Stimulated activated CD4-positive, alpha-beta T cell treated with anti-CD3 and anti-CD28 coated beads, Interleukin-15, amount 100 ng/mL, for 48 hours (primary cell): Measurements from ENCODE around the gene WDR54.
"Not testable (repeated sequence)": the region's sequence is repeated elsewhere in the genome, so short reads cannot be mapped to it uniquely, and the experiment has no call there.

Source experiments
- DNase-seq, 2 donors: peaks; one replicate each; pipeline ENCODE4 v3.0.0-alpha.2; 2020; ENCODE audit warnings: low read depth in 2 of 2

Gene WDR54

DNA sequence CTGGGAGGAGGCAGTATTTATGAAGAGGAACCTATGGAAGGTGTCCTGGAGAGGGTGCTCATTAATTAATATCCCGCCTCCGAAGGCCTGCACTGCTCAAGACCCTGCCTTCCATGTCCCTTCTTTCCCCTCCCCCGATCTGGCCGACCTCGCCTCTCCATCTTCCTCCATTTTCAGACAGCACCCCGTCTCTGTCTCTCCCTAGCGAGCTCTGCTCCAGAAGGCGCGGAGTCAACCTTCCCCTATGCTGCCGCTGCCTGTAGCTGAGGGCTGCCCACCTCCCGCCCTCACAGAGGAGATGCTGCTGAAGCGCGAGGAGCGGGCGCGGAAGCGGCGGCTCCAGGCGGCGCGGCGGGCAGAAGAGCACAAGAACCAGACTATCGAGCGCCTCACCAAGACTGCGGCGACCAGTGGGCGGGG is 35.6 kb downstream of the WDR54 start:
- DNase-seq: no peak

DNA sequence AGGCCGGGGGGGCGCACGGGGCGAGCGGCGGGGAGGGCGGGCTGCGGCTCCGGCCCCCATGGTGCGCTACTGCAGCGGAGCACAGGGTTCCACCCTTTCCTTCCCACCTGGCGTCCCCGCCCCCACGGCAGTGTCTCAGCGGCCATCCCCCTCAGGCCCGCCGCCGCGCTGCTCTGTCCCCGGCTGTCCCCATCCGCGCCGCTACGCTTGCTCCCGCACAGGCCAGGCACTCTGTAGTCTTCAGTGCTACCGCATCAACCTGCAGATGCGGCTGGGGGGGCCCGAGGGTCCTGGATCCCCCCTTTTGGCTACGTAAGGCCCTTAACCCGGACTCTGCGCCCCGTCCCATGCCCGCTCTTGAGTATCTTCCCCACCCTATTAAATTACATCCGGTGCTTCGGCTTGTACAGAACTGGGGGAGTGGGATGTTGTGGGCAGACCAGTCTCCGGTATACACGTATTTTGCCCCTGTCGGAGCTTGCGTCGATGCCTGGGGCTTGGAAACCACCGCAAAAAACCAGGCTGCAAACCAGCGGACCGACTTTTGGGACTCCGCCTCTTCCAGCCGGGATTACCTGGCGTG is 36.1 kb downstream of the WDR54 start:
- peak; percentile 64 to 76 for DNase-seq

DNA sequence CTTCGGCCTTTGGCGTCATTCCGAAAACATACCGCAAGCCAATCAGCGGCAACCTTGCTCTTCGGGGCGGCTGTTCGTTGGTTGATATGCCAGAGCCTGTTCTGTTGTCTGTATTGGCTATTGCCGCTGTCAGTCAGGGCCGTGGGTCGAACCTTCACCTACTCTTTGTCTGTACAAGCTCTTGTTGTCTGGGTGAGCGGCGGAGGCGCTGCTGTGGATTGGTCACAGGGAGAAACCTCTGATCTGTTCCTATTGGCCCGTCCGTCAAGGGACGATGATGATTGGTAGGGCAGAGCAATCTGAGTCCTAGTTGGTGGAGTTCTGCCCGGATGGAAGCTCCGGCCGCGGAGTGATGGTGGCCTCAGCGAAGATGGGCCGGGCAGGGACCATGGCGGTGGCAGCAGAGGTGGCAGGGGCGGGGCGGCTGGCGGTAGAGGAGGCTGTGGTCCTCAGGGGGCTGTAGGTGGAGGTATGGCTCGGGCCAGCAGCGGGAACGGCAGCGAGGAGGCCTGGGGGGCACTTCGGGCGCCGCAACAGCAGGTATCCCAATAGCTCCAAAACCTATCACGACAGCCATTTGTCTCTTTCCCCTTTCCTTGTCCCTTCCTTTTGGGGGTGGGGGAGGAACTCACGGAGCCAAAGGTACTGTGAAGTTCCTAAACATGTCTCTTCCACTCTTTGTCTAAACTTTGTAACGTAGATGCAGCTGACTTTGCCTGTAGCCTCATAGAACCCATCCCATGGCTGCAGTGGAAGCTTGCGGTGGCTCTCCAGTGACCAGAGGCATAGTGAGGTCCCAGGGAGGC is 36.8 kb downstream of the WDR54 start, which contains the start of gene WBP1:
Gene WBP1, plus strand, starts transcription at position 307 of the 806 bp plus-strand sequence. Its CDS starts 165 bp downstream, at position 472.
- peak; percentile 99 for DNase-seq

DNA sequence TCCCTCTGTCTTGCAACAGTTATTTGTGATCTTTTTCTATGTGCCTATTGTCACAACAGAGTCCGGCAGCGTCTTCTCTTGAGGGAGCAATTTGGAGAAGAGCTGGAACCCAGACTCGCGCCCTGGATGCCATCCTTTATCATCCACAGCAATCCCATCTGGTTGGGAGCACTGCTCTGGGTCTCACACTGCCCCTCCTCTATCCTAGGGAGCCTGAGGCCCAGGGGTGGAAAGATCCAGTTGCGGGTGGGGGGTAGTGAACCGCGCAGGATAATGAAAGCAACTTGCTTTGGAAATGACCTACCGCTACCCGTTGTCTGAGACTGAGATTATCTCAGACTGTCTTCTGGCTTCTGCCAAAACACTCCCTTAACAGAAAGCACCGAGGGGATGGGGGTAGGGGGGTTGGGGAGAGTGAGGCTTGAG is 37.4 kb downstream of the WDR54 start:
- no peak for DNase-seq

DNA sequence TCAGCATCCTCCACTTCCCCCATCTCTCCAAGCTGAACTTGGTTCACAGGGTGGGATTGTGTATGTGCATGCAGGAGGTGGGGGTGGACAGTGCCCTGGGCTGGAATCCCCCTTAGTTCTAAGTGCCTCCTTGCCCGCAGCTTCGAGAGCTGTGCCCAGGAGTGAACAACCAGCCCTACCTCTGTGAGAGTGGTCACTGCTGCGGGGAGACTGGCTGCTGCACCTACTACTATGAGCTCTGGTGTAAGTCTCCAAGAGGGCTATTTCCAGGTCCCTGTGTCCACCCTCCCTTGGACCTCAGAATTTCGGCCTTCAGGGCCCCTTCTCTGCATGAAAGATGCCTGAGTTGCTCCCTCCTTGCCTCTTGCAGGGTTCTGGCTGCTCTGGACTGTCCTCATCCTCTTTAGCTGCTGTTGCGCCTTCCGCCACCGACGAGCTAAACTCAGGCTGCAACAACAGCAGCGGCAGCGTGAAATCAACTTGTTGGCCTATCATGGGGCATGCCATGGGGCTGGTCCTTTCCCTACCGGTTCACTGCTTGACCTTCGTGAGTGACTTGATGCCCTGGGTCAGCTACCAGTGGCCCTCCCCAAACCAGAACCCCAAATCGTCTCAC is 38.1 kb downstream of the WDR54 start:
- DNase-seq: not testable (repeated sequence)

DNA sequence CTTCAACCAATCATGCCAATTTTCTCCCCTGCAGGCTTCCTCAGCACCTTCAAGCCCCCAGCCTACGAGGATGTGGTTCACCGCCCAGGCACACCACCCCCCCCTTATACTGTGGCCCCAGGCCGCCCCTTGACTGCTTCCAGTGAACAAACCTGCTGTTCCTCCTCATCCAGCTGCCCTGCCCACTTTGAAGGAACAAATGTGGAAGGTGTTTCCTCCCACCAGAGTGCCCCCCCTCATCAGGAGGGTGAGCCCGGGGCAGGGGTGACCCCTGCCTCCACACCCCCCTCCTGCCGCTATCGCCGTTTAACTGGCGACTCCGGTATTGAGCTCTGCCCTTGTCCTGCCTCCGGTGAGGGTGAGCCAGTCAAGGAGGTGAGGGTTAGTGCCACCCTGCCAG is 38.7 kb downstream of the WDR54 start:
- DNase-seq: not testable (repeated sequence)

DNA sequence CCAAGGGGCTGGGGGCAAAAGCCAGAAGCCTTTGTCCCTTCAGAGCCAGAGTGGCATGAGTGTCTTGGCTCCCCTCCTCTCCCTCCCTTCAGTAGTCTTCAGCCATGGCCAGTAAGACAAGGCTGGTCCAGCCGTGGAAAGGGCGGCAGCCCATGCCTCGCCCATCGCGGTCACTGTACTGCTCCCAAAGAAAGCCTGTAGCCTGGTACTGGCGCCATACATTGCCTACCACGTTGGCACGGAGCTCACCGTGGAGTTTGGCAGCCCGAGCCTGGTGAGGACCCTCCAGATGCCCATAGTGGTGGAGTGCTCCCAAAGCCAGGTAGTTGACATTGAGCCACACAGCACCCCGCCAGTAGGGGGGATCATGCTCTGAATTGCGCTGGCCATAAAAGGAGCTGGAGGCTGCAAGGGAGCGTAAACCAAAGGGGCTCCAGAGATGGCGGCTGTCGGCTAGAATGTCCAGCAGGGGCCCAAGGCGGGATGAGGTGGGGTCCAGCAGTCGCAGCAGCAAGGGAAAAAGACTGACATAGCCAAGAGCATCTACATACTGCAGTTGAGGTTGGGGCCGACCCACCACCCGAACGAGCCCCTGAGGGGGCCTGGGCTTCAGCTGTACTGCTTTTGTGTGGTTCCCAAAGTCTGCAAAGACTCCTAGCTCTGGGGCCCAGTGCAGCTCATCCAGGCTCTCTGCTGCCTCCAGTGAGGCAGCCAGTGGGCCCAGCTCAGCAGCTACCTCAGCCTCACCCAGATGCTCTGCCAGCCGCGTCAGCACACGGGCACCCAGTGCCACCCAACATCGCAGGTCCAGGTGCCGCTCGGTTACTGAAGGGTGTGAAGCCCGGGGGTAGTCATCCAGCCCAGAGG is 39.9 kb downstream of the WDR54 start:
- no peak for DNase-seq

DNA sequence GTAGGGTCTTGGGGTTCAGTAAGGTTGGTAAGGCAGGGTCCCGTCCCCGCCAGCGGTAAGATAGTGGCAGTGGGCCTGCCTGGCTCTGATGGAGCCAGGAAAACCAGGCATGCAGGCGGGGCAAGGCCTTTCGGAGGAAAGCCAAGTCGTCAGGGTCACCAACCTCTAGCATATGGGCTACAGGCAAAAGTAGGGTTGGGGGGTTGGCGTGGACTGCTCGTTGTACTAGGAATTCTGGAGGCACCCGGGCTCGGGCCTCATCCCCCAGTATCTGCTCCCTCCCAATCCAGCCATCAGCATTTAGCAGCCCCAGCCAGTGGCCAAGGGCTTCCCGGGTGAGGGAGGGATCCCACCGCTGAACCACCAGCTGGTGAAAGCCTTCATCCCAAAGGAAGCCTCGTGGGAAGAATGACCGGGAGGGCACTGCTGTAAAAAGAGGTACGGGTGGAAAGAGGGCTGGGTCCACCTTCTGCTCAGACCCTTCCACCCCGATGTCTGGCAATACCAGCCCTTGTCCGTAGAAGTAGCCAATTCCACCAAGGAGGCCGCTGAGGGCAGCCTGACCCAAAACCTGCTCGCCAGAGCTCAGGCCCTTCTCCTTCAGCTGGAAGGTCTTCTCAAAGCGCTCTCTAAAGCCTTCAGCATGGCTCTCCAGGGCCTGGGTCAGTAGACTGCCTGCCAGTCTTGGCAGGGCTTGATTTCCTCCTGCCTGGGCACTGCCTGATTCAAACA is 40.7 kb downstream of the WDR54 start:
- no peak for DNase-seq

DNA sequence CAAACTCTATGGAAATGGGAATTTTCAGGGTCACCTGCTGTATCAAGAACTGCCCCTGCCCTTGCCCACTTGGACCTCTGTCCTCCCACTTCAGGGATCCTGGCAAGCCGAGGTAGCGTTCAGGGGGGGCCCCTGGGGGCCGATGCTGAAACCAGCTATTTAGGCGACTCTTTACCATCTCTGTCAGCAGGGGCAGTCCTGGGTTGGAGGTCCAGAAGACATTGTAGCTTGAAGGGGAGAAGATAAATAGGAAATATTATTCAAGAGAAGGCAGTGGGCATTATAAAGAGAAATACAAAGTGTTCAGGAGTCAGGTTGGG is 41.2 kb downstream of the WDR54 start:
- no peak for DNase-seq

DNA sequence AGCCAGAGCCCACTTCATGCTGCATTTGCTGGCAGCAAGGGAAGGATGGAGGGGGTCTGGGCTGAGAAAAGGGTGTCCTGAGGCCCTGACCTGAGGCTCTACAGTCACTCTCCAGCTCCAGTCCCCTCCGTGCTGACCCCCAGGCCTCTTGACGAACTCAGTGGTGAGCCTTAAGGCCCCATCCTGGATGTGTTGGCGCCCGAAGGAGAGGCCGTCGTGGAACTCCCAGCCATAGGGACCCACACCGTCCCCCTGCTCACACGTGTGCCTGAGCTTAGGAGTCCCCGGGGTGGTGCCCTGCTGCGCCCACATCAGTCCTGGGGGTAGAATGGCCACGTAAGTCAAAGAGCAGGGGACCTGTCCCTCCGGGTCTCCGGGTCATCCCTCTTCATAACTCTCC is 42.9 kb downstream of the WDR54 start:
- no peak for DNase-seq

DNA sequence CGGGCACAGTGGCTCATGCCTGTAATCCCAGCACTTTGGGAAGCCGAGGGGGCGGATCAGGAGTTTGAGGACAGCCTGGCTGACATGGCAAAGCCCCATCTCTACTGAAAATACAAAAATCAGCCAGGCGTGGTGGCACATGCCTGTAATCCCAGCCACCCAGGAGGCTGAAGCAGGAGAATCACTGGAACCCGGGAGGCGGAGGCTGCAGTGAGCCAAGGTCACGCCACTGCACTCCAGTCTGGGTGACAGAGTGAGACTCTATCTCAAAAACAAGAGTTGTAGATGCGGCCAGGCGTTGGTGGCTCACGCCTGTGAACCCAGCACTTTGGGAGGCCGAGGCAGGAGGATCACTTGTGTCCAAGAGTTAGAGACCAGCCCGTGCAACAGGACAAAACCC is 49.2 kb downstream of the WDR54 start:
- not testable (repeated sequence) for DNase-seq

DNA sequence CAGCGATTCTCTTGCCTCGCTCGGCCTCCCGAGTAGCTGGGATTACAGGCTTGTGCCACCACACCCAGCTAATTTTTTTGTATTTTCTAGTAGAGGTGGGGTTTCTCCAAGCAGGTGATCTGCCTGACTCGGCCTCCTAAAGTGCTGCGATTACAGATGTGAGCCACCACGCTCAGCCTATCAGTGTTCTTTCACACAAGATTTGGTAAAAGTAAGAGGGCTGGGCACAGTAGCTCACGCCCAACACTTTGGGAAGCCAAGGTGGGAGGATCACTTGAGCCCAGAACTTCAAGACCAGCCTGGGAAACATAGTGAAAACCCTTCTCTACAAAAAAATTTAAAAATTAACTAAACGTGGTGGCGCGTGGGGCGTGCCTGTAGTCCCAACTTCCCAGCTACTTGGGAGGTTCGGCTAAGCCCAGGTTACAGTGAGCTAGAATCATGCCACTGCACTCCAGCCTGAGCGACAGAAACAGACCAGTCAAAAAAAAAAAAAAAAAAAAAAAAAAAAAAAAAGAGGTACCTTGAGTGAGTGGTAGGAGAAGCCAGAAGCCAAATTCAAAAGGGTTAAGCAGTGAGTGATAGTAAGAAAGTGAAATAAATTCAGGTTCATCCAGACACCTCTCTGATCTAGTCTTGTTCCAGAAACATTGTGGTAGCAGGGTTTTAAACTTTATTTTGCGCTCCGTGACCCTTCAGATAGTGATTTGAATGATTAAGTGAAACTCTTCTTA is 50.0 kb downstream of the WDR54 start:
- no peak for DNase-seq

DNA sequence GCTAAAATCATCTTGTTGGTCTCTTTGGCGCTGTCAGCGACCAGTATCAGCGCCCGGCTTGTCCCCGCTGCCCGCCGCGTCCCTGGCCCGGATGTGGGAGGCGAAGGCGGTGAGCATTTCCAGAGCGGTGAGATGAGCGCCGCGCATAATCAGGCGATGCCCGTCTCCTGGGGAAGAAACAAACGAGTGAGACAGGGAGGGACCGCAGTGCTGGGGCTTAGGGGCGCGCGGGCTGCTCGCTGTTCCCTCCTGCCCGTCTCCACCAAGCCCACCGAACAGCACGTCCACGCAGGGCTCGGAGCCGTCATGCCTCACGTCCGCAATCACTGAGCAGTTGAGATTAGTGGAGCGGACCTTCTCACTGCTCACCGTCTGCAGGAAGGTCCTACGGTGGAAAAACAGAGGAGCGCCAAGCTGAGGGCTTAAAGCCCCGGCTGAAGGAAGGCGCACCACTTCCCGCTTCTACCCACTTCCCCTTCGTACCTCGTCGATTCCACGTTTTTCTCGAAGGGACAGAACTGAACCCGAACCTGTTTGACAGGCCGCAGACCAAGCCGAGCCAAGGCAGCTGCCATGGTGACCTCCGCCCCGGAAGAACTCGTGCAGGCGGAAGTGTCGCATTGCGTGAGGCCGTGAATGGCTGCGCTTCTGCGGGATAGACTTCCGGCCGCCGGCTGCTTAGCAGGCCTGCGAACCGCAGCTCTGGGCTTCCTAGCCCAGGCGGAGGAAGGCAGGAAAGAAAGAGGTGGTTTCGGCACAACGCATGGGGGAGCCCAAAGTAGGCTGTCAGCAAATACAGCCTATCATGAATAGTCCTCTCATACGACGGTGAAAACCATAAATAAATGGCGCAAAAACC is 50.8 kb downstream of the WDR54 start, which contains the start of gene MRPL53:
Gene MRPL53, minus strand, starts transcription at position 595 of the 859 bp plus-strand sequence. Its CDS starts 20 bp downstream, at position 575.
- peak; percentile 91 for DNase-seq

DNA sequence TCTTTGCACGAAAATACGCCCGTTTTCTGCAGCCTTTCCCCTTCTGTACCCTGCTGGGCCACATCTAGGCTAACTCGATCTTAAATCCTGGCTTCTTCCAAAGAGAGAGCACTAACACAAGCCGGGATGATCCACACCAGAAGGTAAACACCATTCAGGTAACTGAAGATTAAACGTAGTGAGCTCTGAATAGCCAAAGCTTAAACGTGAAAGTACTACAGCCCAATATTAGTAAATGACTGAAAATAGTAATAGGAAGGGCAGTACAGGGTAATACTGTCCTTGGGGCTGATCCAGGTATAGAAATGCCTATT is 51.4 kb downstream of the WDR54 start:
- no peak for DNase-seq

DNA sequence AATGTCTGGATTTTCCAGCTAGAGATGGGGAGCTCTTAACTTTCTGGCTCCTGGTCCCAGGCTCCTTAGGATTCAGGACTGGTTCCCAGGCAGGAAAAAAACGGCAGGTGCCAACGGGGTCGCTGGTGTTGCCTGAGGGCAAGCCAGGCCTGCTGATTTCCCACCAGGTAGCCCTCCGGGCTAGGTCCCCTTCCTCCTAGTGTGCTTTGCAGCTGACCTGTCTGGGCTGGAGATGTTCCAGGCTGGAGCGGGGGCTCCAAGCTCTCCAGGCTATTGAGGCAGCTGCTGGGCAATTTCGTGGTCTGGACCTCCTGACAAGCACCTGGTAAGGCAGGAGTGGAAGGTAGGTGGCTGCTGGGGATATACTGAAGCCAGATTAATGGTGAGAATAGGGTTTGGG is 53.0 kb downstream of the WDR54 start:
- DNase-seq: no peak

DNA sequence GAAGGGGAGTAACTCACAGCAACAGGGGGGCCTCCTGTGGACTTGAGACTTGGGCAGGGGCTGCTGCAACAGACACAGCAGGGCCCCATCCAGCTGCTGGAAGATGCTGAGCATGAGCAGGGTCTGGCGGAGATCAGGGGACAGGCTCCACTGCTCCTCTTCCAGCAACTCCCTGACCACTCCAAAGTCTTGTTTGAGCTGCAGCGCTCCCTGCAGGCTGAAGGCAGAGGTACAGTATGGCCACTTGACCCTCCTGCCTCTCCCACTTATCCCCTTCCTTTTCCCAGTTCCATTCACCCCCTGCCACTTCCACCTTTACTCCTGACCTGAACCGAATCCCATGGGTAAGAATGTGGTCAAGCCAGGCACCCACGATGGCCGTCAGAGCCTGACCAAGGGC is 53.4 kb downstream of the WDR54 start:
- DNase-seq: no peak
